NCI-H2171 (cell line): ENCODE results near the gene BEST3.
"Not testable (repeated sequence)": the region's sequence is repeated elsewhere in the genome, so short reads cannot be mapped to it uniquely, and the experiment has no call there.

Experiments used
- DNase-seq: peaks from one replicate; lab custom pipeline; 2025; lab: John Stamatoyannopoulos, UW

The BEST3 gene

DNA sequence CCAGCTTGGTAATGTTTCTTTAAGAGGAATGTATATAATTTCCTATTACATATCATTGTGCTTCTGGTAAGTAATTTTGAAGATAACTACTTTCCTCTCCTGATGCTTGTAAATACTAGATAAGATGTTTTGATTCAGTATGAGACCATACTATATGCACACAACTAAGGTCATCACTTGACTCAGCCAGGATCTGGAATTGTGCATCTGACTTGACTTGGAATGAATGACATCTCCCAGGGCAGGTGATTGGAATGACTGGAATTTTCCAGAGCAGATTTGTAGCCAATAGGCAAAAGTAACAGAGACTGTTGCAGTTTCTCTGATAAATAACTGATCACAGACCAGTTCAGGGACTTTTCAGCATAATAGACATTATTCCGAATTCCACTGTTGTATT is 11.1 kb downstream of the BEST3 start:
- DNase-seq, result no peak

DNA sequence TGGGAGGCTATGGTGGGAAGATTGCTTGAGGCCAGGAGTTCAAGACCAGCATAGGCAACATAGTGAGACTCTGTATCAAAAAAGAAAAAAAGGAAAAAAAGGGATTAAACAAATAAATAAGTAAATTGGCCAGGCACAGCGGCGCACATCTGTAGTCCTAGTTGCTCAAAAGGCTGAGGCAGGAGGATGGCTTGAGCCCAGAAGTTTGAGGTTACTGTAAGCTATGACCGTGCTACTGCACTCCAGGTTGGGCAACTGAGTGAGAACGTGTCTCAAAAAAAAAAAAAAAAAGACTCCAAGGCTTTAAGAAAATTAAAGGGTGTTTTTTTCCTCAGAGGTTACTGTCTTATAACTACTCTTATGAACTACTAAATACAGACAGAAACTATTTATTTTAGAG is 11.7 kb downstream of the BEST3 start:
- no peak for DNase-seq

GRCh38 chr12:69686731-69687130 is 12.4 kb downstream of the BEST3 start:
- DNase-seq, result no peak

- no peak for DNase-seq
These were observed 13.3 kb downstream of the BEST3 start for GRCh38 chr12:69685810-69686209.

- DNase-seq, result no peak
These were observed 14.6 kb downstream of the BEST3 start for GRCh38 chr12:69684466-69684865.

- DNase-seq, result no peak
These were observed 16.9 kb downstream of the BEST3 start for GRCh38 chr12:69682110-69682755.

- no peak for DNase-seq
These were observed 20.0 kb downstream of the BEST3 start for GRCh38 chr12:69679119-69679518.

DNA sequence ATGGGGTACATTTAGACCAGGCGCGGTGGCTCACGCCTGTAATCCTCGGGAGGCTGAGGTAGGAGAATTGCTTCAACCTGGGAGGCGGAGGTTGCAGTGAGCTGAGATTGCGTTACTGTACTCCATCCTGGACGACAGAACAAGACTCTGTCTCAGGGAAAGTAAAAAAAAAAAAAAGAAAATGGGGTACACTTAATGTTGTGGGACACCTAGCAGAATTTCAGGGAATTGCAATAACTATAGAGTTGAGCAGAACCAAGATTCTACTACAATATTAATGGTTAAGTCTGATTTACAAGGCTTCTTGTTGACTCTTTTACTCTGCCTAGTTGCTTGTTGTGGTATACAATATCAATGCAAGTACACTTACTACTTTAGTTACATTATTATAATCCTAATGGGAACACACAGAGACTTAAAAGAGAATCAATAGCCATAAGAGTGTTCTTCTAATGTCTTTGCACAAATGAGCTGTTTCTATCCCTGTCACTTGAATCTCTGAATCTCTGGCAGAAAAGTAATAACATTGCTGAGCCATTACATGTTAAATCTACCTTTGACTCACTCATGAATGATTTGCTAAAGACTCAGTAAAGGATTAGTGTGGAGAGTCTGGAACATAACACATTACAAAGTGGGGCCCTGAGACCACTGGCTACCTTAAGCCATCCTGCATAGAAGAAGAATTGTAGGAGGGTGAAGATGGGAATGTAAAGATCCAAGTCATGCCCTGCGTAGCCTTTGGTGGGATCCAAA is 22.7 kb downstream of the BEST3 start:
- DNase-seq, result no peak

DNA sequence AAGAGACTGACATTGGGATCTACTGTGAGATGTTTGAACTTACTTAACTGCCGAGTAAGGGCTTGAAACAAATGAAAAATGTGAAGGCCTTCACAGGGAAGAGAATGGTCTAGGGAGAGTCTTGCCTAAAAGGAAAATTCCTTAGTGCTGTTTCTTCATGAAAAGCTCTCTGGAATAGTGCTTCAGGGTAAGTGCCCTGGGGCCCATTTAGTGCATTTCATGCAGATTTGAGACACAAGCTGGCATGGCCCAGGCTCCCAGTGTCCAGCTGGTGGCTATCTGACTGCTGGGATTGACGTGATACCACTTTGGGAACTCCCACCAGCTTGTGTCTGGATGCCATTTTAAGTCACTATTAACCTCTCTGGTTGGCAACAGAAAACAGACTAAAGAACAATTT is 26.9 kb downstream of the BEST3 start:
- DNase-seq, result no peak

- DNase-seq, result no peak
These were observed 27.5 kb downstream of the BEST3 start for GRCh38 chr12:69671597-69671996.

DNA sequence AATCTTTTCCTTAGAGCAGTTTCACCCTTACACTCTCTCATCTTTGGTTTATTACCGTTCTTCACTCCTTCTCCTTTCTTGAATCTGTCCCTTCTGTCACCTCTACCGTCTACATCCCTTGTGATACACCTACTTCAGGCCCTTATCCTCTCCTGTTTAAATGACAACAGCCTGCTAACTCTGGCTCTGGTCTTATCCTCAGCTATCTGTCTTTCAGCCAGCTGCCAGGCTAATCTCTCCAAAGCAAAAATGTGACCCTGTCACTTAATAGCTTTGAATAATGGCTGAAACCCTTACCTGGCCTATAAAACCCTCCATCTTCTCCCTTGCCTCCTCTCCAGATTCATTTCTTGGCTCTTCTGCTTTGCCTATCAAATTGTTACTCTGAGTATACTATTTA is 32.3 kb downstream of the BEST3 start:
- no peak for DNase-seq

DNA sequence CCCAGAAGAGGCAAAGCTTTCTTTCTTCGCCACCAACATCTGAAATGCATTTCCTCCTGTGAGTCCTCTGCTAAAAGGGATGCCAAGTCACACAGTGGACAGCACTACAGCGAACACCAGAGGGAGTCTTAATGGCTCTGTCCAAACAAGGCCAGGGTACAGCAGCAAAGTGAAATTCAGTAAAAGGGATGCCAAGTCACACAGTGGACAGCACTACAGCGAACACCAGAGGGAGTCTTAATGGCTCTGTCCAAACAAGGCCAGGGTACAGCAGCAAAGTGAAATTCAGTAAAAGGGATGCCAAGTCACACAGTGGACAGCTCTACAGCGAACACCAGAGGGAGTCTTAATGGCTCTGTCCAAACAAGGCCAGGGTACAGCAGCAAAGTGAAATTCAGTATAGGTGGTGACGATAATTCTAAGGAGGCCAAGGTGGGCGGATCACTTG is 34.1 kb downstream of the BEST3 start:
- DNase-seq, result not testable (repeated sequence)

DNA sequence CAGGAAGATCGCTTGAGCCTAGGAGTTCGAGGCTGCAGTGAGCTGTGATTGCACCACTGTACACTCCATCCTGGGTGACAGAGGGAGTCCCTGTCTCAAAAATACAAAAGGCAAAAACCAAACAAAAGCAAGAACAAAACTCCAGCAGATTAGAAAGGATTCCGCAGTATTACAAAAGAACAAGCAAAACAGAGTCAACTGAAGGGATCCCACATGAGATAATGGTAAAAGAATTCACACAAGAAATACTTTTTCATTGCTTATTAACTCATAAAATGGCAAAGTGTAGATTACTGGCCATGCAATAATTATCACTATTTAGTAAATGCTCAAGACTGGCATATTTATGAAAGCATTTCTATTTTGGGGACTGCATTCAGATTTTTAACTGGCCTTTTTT is 35.4 kb downstream of the BEST3 start:
- no peak for DNase-seq

- DNase-seq, result no peak
These were observed 36.3 kb downstream of the BEST3 start for GRCh38 chr12:69662764-69663163.

DNA sequence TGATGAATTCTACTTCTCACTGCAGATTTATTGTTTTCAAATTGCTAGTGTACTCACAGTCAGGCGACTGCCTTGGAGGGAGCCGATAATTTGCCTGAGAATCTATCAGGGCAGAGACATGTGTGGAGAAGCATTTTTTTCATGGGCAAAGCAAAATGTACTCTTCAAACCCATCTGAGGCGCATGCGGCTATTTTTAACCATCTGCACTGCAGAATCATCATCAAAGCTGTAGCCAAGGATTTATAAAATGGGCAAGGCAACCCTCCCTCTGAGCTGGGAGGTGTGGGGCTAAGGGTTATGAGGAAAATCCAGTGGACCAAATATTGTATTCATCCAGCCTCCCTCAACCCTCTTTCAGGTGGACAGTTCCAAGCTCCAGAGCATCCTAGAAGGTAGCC is 37.7 kb downstream of the BEST3 start:
- no peak for DNase-seq

- DNase-seq, result no peak
These were observed 38.8 kb downstream of the BEST3 start for GRCh38 chr12:69660164-69660863.

- DNase-seq, result no peak
These were observed 40.9 kb downstream of the BEST3 start for GRCh38 chr12:69658203-69658602.

GRCh38 chr12:69657376-69658137 is 41.5 kb downstream of the BEST3 start:
- no peak for DNase-seq

GRCh38 chr12:69655616-69656340 is 43.3 kb downstream of the BEST3 start:
- DNase-seq, result no peak

DNA sequence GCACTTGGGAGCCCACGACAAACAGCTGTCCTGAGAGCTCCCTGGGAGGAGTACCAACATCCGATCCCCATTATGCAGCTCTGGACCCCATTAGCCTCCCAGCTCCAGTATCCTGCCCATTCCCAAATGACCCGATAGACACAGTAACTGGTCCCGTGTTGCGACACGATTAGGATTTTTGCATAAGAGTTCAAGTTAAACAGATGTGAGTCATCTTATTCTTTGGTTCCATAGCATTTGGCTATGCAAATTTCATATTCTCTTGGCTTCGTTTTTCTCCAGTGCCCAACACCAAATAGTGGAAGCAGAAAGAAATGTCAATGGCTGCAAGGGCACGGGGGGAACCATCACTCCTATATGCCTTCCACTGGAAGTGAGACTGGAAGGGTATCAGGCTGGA is 45.4 kb downstream of the BEST3 start:
- no peak for DNase-seq

- no peak for DNase-seq
These were observed 47.2 kb downstream of the BEST3 start for GRCh38 chr12:69651922-69652321.

- DNase-seq, result no peak
These were observed 49.6 kb downstream of the BEST3 start for GRCh38 chr12:69649529-69649928.
